GM18511 (cell line): ENCODE data around the gene DCTN4.
"Not testable (repeated sequence)": the region's sequence is repeated elsewhere in the genome, so short reads cannot be mapped to it uniquely, and the experiment has no call there.

ENCODE experiments used
- ATAC-seq: cut with Tn5 transposase; IDR thresholded peaks from one replicate; pipeline ENCODE4 v1.9.1; 2021; ENCODE audit warnings: mild to moderate bottlenecking, moderate library complexity; ENCODE audit not compliant: unreplicated experiment

Gene DCTN4

GRCh38 chr5:150742455-150743141 lies 16.2 kb downstream of the DCTN4 start:
- not testable (repeated sequence) for ATAC-seq

- no peak for ATAC-seq
These were observed 17.8 kb downstream of the DCTN4 start for GRCh38 chr5:150740992-150741391.

DNA sequence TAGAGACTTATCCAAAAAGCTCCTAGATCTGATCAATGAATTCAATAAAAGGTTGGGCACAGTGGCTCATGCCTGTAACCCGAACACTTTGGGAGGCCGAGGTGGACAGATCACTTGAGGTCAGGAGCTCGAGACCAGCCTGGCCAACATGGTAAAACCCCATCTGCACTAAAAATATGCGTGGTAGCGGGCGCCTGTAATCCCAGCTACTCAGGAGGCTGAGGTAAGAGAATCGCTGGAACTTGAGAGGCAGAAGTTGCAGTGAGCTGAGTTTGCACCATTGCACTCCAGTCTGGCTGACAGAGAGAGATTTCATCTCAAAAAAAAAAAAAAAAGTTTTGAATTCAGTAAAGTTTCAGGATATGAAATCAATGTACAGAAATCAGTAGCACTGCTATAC lies 20.0 kb downstream of the DCTN4 start:
- ATAC-seq: no peak

- peak; percentile 77 for ATAC-seq
These were observed 24.0 kb downstream of the DCTN4 start for GRCh38 chr5:150734579-150735384.

DNA sequence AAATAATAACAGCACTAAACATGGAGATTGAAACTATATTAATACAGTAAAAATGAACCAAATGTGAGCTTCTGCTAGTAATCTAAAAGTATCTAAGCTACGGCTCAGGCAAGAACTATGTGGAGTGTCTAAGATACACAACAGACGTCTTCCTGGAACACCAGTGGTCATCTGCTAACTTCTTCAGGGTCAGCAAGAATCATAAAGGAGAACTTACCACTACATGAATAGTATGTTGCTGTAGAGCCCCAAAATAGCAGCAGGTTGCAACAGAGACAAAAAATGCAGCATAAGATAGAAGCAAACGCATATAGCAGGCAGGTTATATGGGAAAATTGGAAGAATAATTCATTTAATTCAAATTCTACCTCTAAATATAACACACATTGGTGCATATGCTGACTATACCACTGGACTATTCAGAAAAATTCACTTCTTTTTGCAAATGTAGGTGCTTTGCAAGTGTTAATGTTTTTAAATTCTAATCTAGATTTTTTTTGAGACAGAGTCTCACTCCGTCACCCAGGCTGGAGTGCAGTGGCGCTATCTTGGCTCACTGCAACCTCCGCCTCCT lies 27.1 kb downstream of the DCTN4 start:
- ATAC-seq: no peak

DNA sequence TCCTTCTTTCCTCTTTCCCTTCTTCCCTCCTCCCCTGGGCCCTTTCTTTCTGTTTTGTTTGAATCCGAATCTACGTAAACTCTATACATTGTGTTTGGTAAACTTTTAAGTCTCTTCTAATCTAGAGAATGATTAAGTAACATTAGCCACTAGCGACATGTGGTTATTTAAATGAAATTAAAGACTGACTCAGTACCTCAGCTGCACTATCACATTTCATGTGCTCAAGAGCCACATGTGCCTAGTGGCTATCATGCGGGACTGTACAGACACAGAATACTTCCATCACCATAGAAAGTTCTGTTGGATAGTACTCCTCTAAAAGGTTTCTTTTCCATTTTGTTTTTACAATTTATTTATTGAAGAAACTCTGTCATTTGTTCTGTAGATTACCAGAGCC lies 29.0 kb downstream of the DCTN4 start:
- ATAC-seq: no peak

DNA sequence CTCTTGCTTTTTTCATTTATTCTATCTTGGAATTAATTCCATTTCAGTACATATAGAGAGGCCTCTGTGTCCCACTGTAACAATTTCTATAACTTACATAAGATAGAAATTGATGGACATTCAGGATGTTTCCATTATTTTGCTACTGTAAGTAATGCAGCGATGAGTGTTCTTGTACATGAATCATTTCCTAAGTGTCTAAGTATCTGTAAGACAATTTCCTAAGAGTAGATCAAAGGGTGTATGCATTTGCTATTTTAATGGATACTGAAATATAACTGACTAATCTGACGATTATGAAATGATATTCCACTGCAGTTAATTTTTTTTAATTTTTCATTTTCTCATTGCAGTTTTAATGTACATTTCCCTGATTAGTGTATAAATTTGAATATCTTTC lies 35.0 kb downstream of the DCTN4 start:
- ATAC-seq: no peak

DNA sequence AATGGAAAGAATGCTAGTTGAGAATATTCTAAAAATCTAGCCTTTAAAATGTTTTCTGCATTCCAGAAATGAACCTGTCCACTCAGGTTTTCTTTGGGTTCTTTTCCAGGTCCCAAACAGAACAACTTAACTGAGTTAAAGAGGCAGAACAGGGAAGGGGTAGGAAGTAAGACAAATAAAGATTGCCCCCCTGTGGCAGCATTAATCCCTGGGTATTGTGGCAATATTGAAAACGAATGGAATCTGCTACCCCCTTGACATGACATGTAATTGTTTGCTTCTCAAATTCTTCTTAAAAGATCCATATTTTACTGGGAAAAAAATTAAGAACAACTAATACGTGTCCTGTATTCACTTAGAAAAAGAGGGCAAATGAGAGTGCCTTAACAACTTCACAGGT lies 48.7 kb downstream of the DCTN4 start:
- ATAC-seq: no peak

GRCh38 chr5:150706776-150707390 lies 51.9 kb downstream of the DCTN4 start:
- no peak for ATAC-seq

DNA sequence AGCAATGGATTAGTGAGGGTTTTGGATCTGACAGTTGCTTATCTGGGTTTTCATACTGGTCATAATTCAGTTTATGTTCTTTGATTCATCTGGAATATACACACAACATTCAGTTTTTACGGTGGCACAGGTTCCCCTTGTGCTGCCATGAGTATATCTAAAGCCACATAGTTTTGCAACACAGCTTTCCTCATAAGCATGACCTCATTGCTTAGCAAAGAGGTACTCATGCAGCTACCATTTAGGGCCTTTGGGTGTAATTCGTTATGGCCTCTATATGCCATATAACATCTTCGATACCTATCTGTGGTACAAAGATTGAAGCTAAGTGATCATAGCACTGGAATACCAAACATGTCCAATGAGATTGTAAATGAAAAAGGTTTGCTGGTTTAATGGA lies 55.1 kb downstream of the DCTN4 start:
- no peak for ATAC-seq

- peak; percentile 98 for ATAC-seq
These were observed 58.0 kb downstream of the DCTN4 start, which contains the start of gene RBM22 for GRCh38 chr5:150700594-150701377. TSS of gene RBM22 (minus strand) at chr5:150701062. CDS start at chr5:150700985, 77 bp downstream.

GRCh38 chr5:150700246-150700593 lies 58.6 kb downstream of the DCTN4 start:
- peak; percentile 15 for ATAC-seq

- ATAC-seq: no peak
These were observed 64.2 kb downstream of the DCTN4 start for GRCh38 chr5:150694612-150695011.

DNA sequence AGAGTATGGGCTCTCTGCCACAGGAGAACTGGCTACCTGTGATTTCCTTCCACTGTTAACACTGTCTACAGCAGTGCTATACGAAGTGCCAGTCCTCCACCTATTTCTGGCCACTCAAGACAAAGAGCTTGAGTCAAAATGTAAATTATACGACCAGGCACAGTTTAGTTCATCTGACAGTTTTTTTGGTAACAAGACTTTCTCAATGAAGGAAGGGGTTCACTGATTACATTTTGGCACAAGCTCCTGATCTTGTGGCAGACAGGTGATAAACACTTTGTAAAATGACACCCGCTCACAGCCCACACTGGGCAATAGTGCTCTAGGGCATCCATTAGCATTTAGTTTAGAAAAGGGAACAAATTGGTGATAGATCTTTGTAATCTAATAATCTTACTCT lies 66.5 kb downstream of the DCTN4 start:
- ATAC-seq: no peak

- no peak for ATAC-seq
These were observed 68.1 kb downstream of the DCTN4 start for GRCh38 chr5:150690760-150691159.

GRCh38 chr5:150689120-150689519 lies 69.7 kb downstream of the DCTN4 start:
- no peak for ATAC-seq

DNA sequence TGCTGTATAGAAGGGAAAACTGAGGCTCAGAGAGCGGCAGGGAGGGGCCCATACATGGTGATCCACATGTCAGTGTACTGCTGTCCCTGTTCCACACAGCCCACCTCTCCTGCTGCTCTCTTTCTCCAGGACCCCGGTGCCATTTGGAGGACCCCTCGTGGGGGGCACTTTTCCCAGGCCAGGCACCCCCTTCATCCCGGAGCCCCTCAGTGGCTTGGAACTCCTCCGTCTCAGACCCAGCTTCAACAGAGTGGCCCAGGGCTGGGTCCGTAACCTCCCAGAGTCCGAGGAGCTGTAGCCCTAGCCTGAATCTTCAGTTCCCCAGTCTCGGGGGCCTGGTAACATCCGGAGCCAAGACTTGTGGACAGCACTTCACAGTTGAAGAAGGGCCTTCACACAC lies 82.2 kb downstream of the DCTN4 start:
- ATAC-seq: no peak

DNA sequence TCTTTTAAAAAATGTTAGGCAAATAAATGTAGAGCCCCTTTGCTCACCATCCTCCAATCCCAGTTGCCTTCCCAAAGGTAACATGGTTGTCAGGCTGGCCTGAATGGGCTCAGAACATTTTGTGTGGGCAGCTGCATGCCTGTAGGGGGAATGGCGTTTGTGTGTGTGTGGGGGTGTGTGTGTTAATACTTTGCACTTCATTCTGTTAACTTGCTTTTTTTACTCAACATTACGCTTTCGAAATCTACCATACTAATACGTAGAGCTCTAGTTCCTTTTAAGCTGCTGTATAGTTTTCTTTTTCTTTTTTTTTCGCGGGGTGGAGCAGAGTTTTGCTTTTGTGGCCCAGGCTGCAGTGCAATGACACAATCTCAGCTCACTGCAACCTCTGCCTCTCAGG lies 83.7 kb downstream of the DCTN4 start:
- ATAC-seq: no peak

DNA sequence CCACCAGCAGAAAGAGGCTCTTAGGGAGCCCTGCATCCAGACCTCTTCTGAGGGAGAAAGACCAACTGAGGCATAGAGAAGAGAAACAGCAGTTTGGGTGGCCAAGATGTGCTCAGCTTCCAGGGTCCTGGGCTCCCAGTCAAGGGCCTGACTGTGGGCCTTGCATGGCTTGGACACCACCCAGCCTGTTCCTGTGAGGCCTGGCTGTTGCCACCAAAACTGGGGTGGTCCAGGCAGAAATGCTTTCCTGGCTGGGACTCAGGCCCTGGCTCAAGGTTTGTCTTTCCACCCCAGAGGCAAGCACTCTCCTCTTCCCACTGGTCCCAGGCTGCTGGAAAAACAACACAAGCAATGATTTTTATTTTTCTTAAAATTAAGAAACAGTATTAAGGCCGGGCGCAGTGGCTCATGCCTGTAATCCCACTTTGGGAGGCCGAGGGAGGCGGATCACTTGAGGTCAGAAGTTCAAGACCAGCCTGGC lies 84.4 kb downstream of the DCTN4 start:
- ATAC-seq: no peak

DNA sequence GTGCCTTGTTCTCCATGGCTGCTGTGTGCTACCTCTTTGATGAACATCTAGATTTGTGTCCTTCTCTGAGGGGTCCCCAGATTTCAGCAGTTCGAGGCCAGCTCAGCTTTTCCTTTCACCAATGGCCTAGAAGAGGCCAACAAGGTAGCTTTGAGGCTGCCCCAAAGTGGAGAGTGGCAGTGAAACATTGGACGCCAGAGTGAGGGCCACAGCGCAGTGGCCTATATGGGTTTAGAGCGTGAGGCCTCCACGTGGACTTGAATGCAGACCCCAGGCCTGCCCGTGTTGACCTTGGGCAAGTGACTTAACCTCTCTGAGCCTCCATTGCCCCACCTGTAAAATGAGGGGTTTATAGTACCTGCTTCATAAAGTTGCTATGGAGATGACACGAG lies 85.9 kb downstream of the DCTN4 start:
- ATAC-seq: no peak
